ENCODE measurements around the gene HMGN4.
"Not testable (repeated sequence)": the region's sequence is repeated elsewhere in the genome, so short reads cannot be mapped to it uniquely, and the experiment has no call there.

HMGN4 gene

GRCh38 chr6:26497610-26498009 is 40.6 kb upstream of the HMGN4 start:
- ChIA-PET POLR2A (no interaction called here), CTCF (interaction anchor here (1.0 to 2.1 kb wide), 4 partner anchors 10 to 158 kb away, joined by 3 to 7 read pairs (median 4); no protein-coding TSS in a partner anchor)
- WGBS (ENCODE audit: insufficient coverage), result no CpG with 5 or more reads among the region's 4 CpGs

GRCh38 chr6:26500102-26500501 is 38.1 kb upstream of the HMGN4 start, which contains the start of gene BTN1A1:
BTN1A1 (plus strand) TSS chr6:26500303; CDS start chr6:26501287, 984 bp downstream.
- 36% methylated on average over 2 of the region's 2 CpGs for WGBS (ENCODE audit: insufficient coverage)
- no peaks in the 10 kb centered on the region for H3K9me3 ChIP-seq (ENCODE audit: control extremely low read depth in 1 of 5, control insufficient read depth in 4 of 5, insufficient read depth in 2 of 5, low read depth in 1 of 5, low read length in 4 of 5)
- peaks cover 3 to 21% (median 14%) of the 10 kb centered on the region in 4 experiments for H3K4me1 ChIP-seq (ENCODE audit: control extremely low read depth in 1 of 4, control insufficient read depth in 4 of 4, insufficient read depth in 4 of 4, low read length in 3 of 4)
- H3K36me3 ChIP-seq (ENCODE audit: control insufficient read depth in 4 of 4, insufficient read depth in 4 of 4, low read length in 3 of 4), result no peaks in the 10 kb centered on the region
- H3K27ac ChIP-seq (ENCODE audit: insufficient read depth in 1 of 2, low read depth in 1 of 2, low read length in 2 of 2, poor library complexity in 1 of 2, severe bottlenecking in 2 of 2), result no peak within 1 kb of the TSS
- DNase-seq, result no peak
- peaks cover 7 to 27% (median 13%) of the 10 kb centered on the region in 5 experiments for H3K27me3 ChIP-seq (replicated peaks in 2 of 5; ENCODE audit: control insufficient read depth in 4 of 5, insufficient read depth in 5 of 5, low read length in 4 of 5)
- POLR2A ChIA-PET, result no interaction called here
- H3K4me3 ChIP-seq (ENCODE audit: control insufficient read depth in 1 of 7, extremely low read depth in 1 of 7, insufficient read depth in 4 of 7, low read depth in 2 of 7, low read length in 6 of 7), result peak within 1 kb of the TSS in 1 of 7 experiments; percentile 68
- CTCF ChIA-PET, result interaction anchor here (0.7 to 1.5 kb wide), 3 partner anchors 15 to 80 kb away, joined by 3 read pairs; no protein-coding TSS in a partner anchor

More at GRCh38 chr6:26497610-26498009, 40.6 kb upstream of the HMGN4 start:
- H3K27ac ChIP-seq (ENCODE audit: insufficient read depth in 1 of 2, low read depth in 1 of 2, low read length in 2 of 2, poor library complexity in 1 of 2, severe bottlenecking in 2 of 2), result no peak overlapping the region
- H3K27me3 ChIP-seq (replicated peaks in 2 of 5; ENCODE audit: control insufficient read depth in 4 of 5, insufficient read depth in 5 of 5, low read length in 4 of 5), result peaks cover 7 to 21% (median 12%) of the 10 kb centered on the region in 5 experiments
- no peak for DNase-seq
- H3K36me3 ChIP-seq (ENCODE audit: control insufficient read depth in 4 of 4, insufficient read depth in 4 of 4, low read length in 3 of 4), result no peaks in the 10 kb centered on the region
- H3K4me3 ChIP-seq (ENCODE audit: control insufficient read depth in 1 of 7, extremely low read depth in 1 of 7, insufficient read depth in 4 of 7, low read depth in 2 of 7, low read length in 6 of 7), result no peak overlapping the region
- H3K4me1 ChIP-seq (ENCODE audit: control extremely low read depth in 1 of 4, control insufficient read depth in 4 of 4, insufficient read depth in 4 of 4, low read length in 3 of 4), result peaks cover 3 to 25% (median 16%) of the 10 kb centered on the region in 4 experiments
- no peaks in the 10 kb centered on the region for H3K9me3 ChIP-seq (ENCODE audit: control extremely low read depth in 1 of 5, control insufficient read depth in 4 of 5, insufficient read depth in 2 of 5, low read depth in 1 of 5, low read length in 4 of 5)

- H3K27ac ChIP-seq (ENCODE audit: insufficient read depth in 1 of 2, low read depth in 1 of 2, low read length in 2 of 2, poor library complexity in 1 of 2, severe bottlenecking in 2 of 2), result no peak overlapping the region
- CTCF ChIA-PET, result interaction anchor here (0.7 to 1.5 kb wide), 3 partner anchors 36 to 159 kb away, joined by 3 read pairs; partner anchors contain the start of gene HMGN4
- H3K4me3 ChIP-seq (ENCODE audit: control insufficient read depth in 1 of 7, extremely low read depth in 1 of 7, insufficient read depth in 4 of 7, low read depth in 2 of 7, low read length in 6 of 7), result peak overlapping the region in 6 of 7 experiments; percentile 0 to 68 (median 42)
- H3K4me1 ChIP-seq (ENCODE audit: control extremely low read depth in 1 of 4, control insufficient read depth in 4 of 4, insufficient read depth in 4 of 4, low read length in 3 of 4), result peaks cover 3 to 21% (median 14%) of the 10 kb centered on the region in 4 experiments
- H3K27me3 ChIP-seq (replicated peaks in 2 of 5; ENCODE audit: control insufficient read depth in 4 of 5, insufficient read depth in 5 of 5, low read length in 4 of 5), result peaks cover 7 to 27% (median 13%) of the 10 kb centered on the region in 5 experiments
- H3K36me3 ChIP-seq (ENCODE audit: control insufficient read depth in 4 of 4, insufficient read depth in 4 of 4, low read length in 3 of 4), result no peaks in the 10 kb centered on the region
- POLR2A ChIA-PET, result no interaction called here
- WGBS (ENCODE audit: insufficient coverage), result 7% methylated on average over 48 of the region's 49 CpGs
- H3K9me3 ChIP-seq (ENCODE audit: control extremely low read depth in 1 of 5, control insufficient read depth in 4 of 5, insufficient read depth in 2 of 5, low read depth in 1 of 5, low read length in 4 of 5), result no peaks in the 10 kb centered on the region
- peak in 2 of 3 donors; percentile 45 to 60 for DNase-seq
These were observed 36.6 kb upstream of the HMGN4 start for GRCh38 chr6:26501482-26501986.

GRCh38 chr6:26502165-26502564 is 36.0 kb upstream of the HMGN4 start:
- CTCF ChIA-PET, result interaction anchor here (0.9 to 1.5 kb wide), 3 partner anchors 10 to 167 kb away, joined by 3 to 4 read pairs (median 3); partner anchors contain the start of gene HMGN4
- Histone ChIP-seq H3K27me3 (replicated peaks in 2 of 5; ENCODE audit: control insufficient read depth in 4 of 5, insufficient read depth in 5 of 5, low read length in 4 of 5) (peaks cover 7 to 27% (median 13%) of the 10 kb centered on the region in 5 experiments), H3K4me3 (ENCODE audit: control insufficient read depth in 1 of 7, extremely low read depth in 1 of 7, insufficient read depth in 4 of 7, low read depth in 2 of 7, low read length in 6 of 7) (peak overlapping the region in 4 of 7 experiments; percentile 0 to 68 (median 58))

GRCh38 chr6:26502626-26503025 is 35.5 kb upstream of the HMGN4 start:
- Histone ChIP-seq H3K4me3 (ENCODE audit: control insufficient read depth in 1 of 7, extremely low read depth in 1 of 7, insufficient read depth in 4 of 7, low read depth in 2 of 7, low read length in 6 of 7) (no peak overlapping the region), H3K9me3 (ENCODE audit: control extremely low read depth in 1 of 5, control insufficient read depth in 4 of 5, insufficient read depth in 2 of 5, low read depth in 1 of 5, low read length in 4 of 5) (no peaks in the 10 kb centered on the region), H3K4me1 (ENCODE audit: control extremely low read depth in 1 of 4, control insufficient read depth in 4 of 4, insufficient read depth in 4 of 4, low read length in 3 of 4) (peaks cover 3 to 16% (median 13%) of the 10 kb centered on the region in 4 experiments), H3K27me3 (replicated peaks in 2 of 5; ENCODE audit: control insufficient read depth in 4 of 5, insufficient read depth in 5 of 5, low read length in 4 of 5) (peaks cover 7 to 27% (median 13%) of the 10 kb centered on the region in 5 experiments), H3K27ac (ENCODE audit: insufficient read depth in 1 of 2, low read depth in 1 of 2, low read length in 2 of 2, poor library complexity in 1 of 2, severe bottlenecking in 2 of 2) (no peak overlapping the region), H3K36me3 (ENCODE audit: control insufficient read depth in 4 of 4, insufficient read depth in 4 of 4, low read length in 3 of 4) (no peaks in the 10 kb centered on the region)
- peak in 2 of 3 donors; percentile 28 to 35 for DNase-seq
- POLR2A ChIA-PET, result no interaction called here
- CTCF ChIA-PET, result interaction anchor here (0.9 to 2.6 kb wide), 3 partner anchors 10 to 168 kb away, joined by 3 to 11 read pairs (median 4); no protein-coding TSS in a partner anchor
- WGBS (ENCODE audit: insufficient coverage), result 57% methylated on average over 1 of the region's 3 CpGs

More at GRCh38 chr6:26502165-26502564, 36.0 kb upstream of the HMGN4 start:
- Histone ChIP-seq H3K27ac (ENCODE audit: insufficient read depth in 1 of 2, low read depth in 1 of 2, low read length in 2 of 2, poor library complexity in 1 of 2, severe bottlenecking in 2 of 2) (no peak overlapping the region), H3K4me1 (ENCODE audit: control extremely low read depth in 1 of 4, control insufficient read depth in 4 of 4, insufficient read depth in 4 of 4, low read length in 3 of 4) (peaks cover 3 to 20% (median 14%) of the 10 kb centered on the region in 4 experiments), H3K36me3 (ENCODE audit: control insufficient read depth in 4 of 4, insufficient read depth in 4 of 4, low read length in 3 of 4) (no peaks in the 10 kb centered on the region), H3K9me3 (ENCODE audit: control extremely low read depth in 1 of 5, control insufficient read depth in 4 of 5, insufficient read depth in 2 of 5, low read depth in 1 of 5, low read length in 4 of 5) (no peaks in the 10 kb centered on the region)
- POLR2A ChIA-PET, result no interaction called here
- no peak for DNase-seq

GRCh38 chr6:26507658-26508057 is 30.5 kb upstream of the HMGN4 start:
- Histone ChIP-seq H3K4me3 (ENCODE audit: control insufficient read depth in 1 of 7, extremely low read depth in 1 of 7, insufficient read depth in 4 of 7, low read depth in 2 of 7, low read length in 6 of 7) (no peak overlapping the region), H3K36me3 (ENCODE audit: control insufficient read depth in 4 of 4, insufficient read depth in 4 of 4, low read length in 3 of 4) (no peaks in the 10 kb centered on the region), H3K9me3 (ENCODE audit: control extremely low read depth in 1 of 5, control insufficient read depth in 4 of 5, insufficient read depth in 2 of 5, low read depth in 1 of 5, low read length in 4 of 5) (no peaks in the 10 kb centered on the region), H3K27me3 (replicated peaks in 2 of 5; ENCODE audit: control insufficient read depth in 4 of 5, insufficient read depth in 5 of 5, low read length in 4 of 5) (peaks cover 0 to 8% (median 3%) of the 10 kb centered on the region in 5 experiments), H3K27ac (ENCODE audit: insufficient read depth in 1 of 2, low read depth in 1 of 2, low read length in 2 of 2, poor library complexity in 1 of 2, severe bottlenecking in 2 of 2) (no peak overlapping the region), H3K4me1 (ENCODE audit: control extremely low read depth in 1 of 4, control insufficient read depth in 4 of 4, insufficient read depth in 4 of 4, low read length in 3 of 4) (no peaks in the 10 kb centered on the region)
- no peak for DNase-seq
- ChIA-PET CTCF (no interaction called here), POLR2A (no interaction called here)
- WGBS (ENCODE audit: insufficient coverage), result 83% methylated on average over 2 of the region's 3 CpGs

GRCh38 chr6:26511033-26511432 is 27.1 kb upstream of the HMGN4 start:
- H3K4me3 ChIP-seq (ENCODE audit: control insufficient read depth in 1 of 7, extremely low read depth in 1 of 7, insufficient read depth in 4 of 7, low read depth in 2 of 7, low read length in 6 of 7); DNase-seq; H3K36me3 ChIP-seq (ENCODE audit: control insufficient read depth in 4 of 4, insufficient read depth in 4 of 4, low read length in 3 of 4); H3K27me3 ChIP-seq (replicated peaks in 2 of 5; ENCODE audit: control insufficient read depth in 4 of 5, insufficient read depth in 5 of 5, low read length in 4 of 5); H3K9me3 ChIP-seq (ENCODE audit: control extremely low read depth in 1 of 5, control insufficient read depth in 4 of 5, insufficient read depth in 2 of 5, low read depth in 1 of 5, low read length in 4 of 5); POLR2A ChIA-PET; H3K27ac ChIP-seq (ENCODE audit: insufficient read depth in 1 of 2, low read depth in 1 of 2, low read length in 2 of 2, poor library complexity in 1 of 2, severe bottlenecking in 2 of 2); H3K4me1 ChIP-seq (ENCODE audit: control extremely low read depth in 1 of 4, control insufficient read depth in 4 of 4, insufficient read depth in 4 of 4, low read length in 3 of 4): not testable (repeated sequence)
- CTCF ChIA-PET, result interaction anchor here (0.6 kb wide), 1 partner anchor 8 kb away, joined by 3 read pairs; no protein-coding TSS in a partner anchor
- WGBS (ENCODE audit: insufficient coverage), result 95% methylated on average over 5 of the region's 8 CpGs

Data from common myeloid progenitor, CD34-positive (primary cell).